ENCODE results near the gene ANKS1B.

Gene ANKS1B

DNA sequence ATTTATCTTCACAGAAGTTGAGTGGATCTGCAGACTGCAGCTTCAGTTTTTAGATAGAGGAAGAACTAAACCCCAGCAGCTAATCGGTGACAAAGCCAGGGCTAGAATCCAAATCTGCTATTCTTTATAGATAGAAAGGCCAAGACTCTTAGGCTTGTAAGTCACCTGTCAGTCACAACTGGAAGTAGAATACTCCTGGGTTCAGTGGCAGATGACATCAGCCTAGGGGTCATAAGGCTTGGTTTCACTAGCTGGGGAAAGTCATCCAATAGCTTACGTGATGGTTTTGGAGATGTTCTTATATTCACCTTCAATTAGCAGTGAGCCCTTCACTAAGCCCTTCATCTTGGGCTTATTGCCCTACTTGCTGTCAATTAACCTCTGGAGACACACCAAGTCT, 1246.2 kb downstream of the ANKS1B start:
- DNase-seq (ENCODE audit: low read depth, low spot score): no peak

DNA sequence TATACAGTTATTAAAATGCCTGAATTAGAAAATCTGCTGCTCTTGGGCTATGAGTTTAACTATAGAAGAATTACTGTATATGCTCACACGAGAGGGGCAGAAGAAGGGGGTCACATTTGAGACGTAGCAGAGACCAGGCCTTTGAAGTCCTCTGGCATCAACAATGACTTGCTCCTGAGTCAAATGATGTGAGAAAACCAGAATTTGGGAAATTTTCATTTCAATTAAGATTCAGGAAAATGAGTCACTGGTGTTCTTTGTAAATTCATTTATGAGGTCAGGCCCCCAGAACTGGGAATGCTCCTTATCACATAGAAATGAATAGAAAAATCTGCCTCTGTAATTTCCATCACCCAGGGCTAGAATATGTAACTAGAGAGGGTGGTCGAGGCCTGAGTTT, 1246.7 kb downstream of the ANKS1B start:
- peak; percentile 51 for DNase-seq (ENCODE audit: low read depth, low spot score)

DNA sequence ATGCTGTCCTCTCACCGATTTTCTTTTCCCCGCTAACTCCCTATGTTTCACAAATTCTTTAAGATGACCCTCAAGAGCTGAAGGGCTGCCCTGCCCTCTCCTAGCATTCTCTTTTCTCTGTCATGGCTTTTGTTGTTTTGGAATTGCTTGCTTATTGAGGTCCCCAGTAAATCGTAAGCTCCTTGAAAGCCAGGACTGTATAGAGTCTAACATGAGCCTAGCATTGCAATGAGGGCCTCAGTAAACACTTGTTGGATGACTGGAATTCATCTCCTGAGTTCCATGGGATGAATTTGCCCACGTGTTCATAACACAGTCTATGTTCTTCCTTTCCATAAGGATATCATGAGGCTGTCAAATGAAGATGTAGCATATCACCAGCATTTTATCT, 1247.4 kb downstream of the ANKS1B start:
- no peak for DNase-seq (ENCODE audit: low read depth, low spot score)

DNA sequence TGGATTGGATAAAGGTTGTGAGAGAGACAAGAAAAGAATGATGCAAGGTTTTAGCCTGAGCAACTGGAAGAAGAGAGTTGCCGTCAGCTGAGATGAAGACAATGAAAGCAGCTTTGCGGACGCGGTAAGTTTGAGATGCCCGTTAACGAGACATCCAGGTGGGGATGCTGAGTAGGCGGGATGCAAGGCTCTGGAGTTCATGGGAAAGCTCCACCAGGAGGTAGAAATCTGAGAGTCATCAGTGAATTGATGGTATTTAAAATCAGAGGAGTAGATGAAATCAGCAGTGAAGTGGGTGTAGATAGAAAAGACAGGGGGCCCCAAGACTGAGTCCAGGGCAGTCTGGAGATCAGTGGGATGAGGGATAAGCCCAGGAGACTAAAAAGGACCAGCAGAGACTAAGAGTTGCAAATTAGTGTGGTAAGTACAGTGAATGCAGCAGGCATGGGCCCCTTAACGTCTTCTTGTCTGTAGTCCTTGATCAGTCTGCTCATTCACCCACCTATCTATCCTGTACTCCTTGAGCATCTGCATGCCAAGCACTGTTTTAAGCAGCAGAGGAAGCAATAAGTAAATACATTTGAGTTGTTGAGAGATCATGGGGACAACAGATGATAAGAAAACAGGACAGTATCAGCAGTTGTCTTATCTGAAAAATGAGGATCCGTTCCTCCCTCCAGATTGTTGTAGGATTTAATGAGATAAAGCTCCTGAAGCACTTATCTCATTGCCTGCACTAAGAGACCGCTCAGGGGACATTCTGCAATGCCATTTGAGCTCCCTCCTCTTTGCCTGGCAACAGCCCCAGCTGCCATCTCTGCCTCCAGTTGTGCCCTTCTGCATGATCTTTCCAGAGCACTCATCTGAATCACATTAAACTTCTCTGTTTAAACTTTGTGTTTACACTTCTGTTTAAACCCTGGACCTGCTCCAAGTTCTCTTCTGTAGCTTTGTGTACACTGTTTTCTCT, 1248.1 kb downstream of the ANKS1B start:
- peak; percentile 48 for DNase-seq (ENCODE audit: low read depth, low spot score)

DNA sequence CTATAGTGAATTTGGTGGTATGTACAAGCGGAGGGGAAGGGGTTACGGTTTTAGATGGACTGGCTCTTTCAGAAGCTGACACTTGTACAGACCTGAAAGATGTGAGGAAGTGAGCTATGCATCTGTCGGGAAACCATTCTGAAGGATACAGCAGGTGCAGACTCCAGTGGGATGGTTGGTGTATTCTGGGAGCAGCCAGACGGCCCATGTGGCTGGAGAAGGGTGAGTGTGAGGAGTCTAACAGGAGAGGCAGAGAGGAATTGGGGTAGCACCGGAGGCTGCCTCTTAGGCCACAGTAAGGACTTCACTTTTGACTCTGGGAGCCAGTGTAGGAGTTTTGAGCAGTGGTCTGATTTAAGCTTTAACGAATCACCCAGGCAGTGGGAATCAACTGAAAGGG, 1248.9 kb downstream of the ANKS1B start:
- DNase-seq (ENCODE audit: low read depth, low spot score): no peak

DNA sequence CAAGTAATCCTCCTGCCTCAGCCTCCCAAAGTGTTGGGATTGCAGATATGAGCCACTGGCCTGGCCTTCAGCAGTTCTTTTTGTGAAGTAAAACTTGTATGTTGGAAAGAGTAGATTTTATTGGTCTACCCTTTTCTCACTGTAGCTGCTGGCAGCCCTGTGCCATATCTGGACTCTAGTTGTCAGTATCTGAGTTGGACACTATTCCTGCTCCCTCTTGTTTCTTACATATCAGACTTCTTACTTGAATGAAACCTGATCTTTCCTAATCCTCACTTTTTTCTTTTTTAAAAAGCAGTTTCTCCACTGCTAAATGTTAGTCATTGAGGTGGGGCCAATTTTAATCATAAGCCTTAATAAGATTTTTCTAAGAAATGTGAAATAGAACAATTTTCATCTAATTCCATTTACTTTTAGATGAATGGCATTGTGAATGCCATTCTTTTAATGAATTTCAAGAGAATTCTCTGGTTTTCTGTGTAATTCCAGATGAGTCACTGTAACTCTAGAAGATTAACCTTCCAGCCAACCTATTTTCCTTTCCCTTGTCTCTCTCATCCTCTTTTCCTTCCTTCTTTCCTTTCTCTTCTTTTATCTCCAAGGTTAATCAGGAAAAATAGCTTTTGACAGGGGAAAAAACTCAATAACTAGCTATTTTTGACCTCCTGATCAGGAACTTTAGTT, 1250.9 kb downstream of the ANKS1B start:
- DNase-seq (ENCODE audit: low read depth, low spot score): no peak

DNA sequence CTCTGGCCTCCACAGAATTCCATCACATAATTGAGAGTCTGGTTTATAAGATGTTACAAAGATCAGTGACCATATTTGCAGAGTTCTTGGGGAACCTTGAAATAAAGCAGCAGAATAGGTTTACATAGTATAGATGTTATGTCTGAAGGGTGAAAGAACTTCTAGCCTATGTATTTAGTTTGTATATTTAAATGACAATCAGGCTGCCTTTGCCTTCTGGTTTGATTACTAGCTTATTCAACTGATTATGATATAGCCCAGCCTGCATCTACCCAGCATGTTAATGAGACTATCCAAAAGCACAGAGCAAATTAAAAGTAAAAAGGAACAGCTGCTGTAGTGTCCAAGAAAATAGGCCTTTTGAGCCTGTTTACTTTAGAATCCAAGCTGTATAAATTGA, 1254.3 kb downstream of the ANKS1B start:
- no peak for DNase-seq (ENCODE audit: low read depth, low spot score)

DNA sequence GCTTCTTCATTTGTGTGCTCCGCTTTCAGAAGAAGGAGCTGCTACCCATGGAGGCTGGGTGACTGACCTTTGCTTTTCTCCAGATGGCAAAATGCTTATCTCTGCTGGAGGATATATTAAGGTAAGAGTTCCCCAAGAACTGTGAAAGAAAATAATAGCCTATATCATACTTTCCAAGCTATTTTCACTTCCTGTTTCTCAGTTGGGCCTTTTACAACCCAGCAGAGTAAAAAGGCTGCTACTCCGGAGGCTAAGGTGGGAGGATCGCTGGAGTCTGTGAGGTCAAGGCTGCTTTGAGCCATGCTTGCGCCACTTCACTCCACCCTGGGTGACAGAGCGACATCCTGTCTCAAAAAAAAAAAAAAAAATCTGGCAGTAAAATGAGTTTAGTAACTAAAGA, 1257.5 kb downstream of the ANKS1B start:
- DNase-seq (ENCODE audit: low read depth, low spot score): no peak

DNA sequence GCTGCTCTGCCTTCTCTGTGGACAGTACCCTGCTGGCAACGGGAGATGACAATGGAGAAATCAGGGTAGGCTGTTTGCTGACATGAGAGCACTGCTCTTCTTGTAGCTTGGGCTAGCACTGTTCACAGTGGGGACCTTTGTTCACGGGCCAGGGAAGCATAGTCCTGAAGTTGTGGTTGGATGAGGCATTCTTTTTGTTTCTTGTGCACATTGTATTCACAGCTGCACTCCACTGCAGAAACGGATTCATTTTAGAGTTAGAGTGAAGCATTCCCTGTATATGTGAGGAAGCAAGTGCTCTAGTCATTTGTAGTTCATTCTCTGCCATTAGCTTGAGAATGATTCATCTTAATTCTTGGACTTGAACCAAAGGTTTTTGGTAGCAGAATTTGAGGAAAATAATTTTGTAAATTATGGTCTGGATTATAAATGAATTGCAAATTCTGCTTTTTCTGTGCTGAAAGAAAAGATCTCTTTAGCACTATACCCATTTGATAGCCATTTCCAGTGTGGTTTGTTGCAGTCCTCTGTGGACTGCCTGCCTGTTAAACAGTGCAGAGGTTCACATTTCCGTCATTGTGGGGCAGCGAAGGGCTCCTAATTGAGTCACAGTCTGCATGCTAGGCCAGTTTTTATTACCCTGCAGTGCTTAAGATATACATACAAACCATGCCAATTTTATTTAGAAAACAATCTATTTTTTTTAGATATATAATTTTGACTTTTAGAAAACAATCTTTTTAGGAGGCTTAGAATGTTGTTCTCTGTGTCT, 1259.1 kb downstream of the ANKS1B start:
- DNase-seq (ENCODE audit: low read depth, low spot score): peak; percentile 85

DNA sequence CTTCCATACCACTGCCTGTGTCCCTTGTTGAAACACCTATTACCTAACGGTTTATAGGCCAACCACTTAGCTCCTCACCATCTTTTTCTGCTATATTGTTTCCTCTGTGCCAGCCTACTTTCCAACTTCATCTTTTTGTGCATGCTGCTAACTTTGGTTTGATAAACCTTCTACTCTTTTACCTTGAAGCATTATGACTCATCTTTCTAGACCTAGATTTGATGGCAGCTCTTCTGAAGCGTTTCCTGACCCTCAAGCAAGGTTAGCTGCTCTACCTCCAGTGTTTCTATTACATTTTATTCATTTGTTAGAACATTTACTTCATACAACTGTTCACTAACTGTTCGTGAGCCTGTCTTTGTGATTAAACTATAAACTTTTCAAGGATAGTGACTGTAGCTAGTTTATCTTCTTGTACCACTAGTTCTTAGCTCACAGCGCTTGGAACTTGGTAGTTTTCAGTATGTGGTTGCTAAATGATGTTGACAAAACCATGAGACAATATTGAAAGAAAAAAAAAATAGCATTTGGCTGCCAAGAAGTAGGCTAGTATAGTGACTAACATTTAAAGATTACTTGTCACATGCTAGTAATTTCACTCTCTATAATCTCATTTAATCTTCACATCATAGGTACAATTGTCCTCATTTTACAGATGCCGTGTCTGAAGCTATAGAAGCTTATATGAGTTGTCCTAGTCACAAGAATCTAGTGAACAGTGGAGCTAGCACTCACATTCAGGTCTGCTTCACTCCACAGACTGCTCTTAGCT, 1260.2 kb downstream of the ANKS1B start:
- no peak for DNase-seq (ENCODE audit: low read depth, low spot score)

DNA sequence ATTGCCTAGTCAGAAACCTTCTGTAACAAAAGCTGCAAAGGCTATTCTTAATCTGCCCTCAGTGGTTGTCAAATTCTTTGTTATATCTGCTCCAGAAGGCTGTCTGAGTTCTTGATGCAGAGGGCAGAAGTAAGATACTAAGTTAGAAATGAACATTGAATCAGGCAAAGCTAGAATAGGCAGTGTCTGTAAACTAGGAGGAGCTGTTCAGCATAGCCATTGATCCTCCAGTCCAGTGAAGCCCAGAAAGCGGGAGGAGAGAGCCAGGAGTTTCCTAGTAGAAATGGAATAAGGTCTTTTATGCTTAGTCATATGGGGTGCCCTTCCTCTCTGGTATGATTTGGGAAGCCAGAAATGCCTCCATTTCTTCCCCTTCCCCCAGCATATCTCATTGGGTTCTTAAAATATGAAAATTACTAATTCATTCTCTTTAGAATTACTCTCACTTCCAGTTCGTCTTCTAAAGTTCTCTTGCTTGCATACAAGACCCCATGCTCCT, 1263.5 kb downstream of the ANKS1B start:
- DNase-seq (ENCODE audit: low read depth, low spot score): no peak

DNA sequence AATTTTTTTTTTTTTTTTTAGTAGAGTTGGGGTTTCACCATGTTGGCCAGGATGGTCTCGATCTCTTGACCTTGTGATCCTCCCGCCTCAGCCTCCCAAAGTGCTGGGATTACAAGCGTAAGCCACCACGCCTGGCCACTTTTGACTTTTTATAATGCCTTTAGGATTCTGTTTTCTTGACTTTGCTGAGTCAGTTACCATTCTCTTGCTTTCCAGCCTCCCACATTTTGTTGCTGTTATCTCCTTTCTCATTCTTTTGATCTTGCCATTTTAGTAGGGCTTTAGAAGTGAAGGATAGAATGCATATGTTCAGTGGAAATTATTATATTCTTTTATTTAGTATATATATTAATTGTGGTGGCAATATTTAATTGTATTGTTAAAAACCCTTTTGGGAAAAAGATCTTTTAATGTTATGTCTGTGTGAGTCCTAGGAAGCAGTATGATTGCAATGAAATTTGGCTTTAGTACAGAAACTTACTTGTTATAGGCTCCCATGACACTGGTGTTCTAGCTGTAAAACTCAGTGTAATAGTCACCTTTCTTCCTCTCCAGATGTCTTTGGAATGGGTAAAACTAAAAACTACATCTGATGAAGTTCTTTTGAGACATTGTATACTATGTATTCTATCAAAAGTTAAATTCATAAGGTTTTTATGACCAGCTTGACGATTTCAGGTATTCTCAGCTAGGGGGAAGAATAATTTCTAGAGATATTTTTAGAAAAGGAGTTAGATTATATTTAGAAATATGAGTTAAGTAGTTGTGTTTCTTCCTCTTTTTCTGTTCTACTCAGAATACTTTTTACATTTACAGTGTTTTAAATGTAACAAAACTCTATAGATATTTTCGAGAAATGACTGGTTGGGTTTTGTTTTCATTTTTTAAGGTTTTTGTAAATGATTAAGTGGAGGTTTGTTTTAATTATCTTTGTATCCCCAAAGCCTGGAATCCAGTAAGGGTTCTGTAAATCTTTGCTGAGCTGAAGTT, 1264.9 kb downstream of the ANKS1B start:
- DNase-seq (ENCODE audit: low read depth, low spot score): no peak

DNA sequence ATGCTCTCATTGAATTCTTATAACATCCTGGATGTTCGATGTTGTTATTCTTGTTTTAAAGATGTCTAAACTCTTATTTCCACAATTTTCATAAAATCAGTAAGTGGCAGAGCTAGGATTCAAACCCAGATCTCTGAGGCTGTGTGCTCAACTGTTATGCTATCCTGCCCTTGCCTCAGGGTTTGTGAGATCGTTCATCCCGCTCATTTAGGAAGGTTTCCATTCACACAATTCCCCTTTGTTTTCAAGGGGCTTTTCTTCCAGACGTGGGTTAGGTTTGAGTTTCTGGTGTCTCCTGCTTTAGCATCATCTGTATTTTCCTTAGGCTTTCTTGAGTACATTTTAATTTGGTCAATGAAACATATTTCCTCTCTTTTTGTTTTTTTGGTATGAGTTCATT, 1270.3 kb downstream of the ANKS1B start:
- no peak for DNase-seq (ENCODE audit: low read depth, low spot score)

DNA sequence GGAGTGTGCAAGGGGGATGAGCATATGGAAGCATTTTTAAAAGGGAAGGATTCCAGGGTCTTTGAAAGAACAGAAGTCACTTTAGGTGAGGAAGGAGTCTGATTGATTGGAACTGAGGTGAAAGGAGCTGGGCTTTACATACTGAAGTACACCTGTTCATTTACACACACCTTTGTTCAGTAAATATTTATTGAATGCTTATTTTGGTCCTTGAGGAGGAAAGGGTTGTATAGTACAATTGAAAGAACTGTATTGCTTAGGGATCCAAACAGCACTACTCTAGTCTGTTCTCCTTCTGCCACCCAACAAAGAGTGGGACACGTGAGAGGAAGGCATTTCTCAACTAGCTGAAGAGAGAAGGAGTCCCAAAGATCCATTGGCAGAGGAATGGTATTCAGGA, 1275.7 kb downstream of the ANKS1B start:
- no peak for DNase-seq (ENCODE audit: low read depth, low spot score)

DNA sequence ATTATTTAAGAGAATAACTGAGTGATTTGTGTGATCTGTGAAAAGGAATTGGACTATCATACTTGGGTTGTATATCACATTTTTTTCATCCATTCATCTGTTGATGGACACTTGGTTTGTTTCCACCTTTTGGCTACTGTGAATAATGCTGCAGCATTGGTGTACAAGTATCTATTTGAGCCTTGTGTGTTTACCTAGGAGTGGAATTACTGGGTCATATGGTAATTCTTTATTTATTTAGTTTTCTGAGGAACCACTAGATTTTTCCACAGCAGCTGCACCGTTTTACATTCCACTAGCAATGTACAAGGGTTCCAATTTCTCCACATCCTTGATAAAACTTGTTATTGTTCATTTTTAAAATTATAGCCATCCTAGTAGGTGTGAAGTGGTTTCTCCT, 1283.6 kb downstream of the ANKS1B start:
- DNase-seq (ENCODE audit: low read depth, low spot score): peak; percentile 55

DNA sequence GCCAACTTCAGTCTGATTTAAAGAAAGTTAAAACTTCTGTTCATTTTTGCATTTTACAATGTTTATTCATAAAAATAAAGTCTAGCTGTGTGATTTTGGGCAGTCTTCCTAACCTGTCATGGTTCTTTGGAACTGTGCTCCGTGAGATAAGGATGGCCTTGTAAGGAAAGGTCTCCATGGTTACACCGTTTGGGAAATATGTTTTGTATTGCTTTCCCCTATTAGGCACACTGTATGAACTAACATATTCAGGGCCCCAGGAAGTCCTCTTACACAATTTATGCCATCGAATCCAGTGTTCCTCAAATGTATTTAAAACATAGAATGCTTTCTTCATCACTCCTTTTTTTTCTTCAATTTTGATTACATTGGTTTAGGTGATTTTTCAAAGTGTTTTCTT, 1285.2 kb downstream of the ANKS1B start:
- DNase-seq (ENCODE audit: low read depth, low spot score): peak; percentile 16

DNA sequence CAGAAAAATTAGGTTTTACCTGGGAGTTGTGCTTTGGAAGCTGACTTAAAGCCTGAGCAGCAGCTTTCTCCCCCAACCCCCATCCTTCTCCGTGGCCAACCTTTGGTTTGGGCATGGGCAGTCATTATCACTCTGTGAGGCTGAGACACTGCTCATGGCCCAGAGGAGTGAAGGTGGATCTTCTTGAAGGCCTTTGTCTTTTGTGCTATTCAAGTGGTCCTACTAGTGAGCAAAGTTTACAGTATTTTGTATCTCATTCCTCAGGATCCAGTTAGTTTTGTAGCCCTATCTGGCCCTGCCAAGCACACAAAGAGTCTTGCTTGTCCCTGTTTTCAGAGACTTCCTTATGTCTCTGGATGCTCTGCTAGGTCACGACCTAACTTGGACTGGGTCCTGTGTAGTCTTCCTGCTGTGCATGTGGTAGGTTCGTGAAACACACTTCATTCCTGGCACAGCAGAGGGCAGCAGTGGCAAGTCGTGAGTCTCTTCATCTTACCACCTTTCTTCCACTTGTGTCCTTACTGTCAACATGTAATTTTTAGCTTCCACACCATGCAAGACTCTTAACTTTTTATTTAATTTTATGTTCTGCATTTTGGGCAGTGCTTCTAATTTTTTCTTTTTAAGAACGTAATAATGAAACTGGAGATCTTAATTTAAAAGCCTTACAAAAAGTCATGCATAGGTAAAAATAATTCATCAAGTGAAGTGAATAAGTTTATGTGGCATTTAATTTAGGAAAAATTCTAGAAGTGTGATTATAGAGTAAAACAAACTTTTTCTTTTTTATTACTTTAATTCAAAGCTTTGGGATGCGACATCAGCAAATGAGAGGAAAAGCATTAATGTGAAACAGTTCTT, 1285.9 kb downstream of the ANKS1B start:
- peak; percentile 63 for DNase-seq (ENCODE audit: low read depth, low spot score)

DNA sequence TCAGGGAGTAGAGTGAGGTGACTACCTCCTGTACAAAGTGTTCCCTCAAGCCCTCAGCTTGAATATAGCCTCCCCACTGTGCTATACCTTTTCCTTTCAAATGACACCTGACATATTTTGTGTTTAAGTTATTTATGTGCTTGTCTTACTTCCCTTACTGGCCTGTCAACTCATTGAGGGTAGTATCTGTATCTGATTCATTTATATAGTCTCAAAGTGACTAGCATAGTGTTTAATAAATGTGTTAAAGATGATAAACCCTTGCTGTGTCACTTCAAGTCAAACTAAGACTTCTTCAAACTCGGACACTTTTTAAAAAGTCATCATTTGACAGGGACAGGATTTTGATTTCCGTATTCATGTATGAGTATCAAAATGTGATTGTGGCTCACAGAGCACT, 1287.5 kb downstream of the ANKS1B start:
- no peak for DNase-seq (ENCODE audit: low read depth, low spot score)

DNA sequence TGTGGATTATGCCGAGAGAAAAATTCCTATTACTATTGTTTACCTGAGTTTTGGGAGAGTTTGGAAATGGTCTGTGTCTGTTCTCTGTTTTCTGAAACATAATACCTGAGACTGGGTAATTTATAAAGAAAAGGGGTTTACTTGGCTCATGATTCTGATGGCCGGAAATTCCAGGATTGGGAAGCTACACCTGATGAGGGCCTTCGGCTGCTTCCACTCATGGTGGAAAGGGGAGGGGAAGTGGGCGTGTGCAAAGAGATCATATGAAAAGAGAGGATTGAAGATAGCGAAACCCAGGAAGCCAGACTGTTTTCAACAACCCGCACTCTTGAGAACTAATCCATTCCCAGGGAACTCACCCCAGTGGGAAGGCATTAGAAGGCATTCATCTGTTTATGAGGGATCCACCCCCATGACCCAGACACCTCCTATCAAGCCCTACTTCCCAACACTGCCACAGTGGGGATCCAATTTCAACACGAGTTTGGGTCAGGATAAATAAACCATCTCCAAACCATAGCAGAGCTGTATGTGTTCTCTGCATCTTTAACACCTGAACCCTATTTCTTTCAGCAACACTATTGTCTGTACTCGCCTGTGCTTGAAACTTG, 1288.6 kb downstream of the ANKS1B start:
- no peak for DNase-seq (ENCODE audit: low read depth, low spot score)
